HL-60 (cell line): Measurements from ENCODE around the gene DMRTB1.

Source experiments
- DNase-seq, 2 experiments: peaks; one replicate each; pipeline ENCODE4 v3.0.0-alpha.2; 2010 to 2020; ENCODE audit warnings: low read depth in 1 of 2, low spot score in 1 of 2
- H3K27ac ChIP-seq: fragments of 250-450 bp; sonication (Bioruptor Pico); replicated peaks from 2 replicates; pipeline ENCODE4 v1.5.1; 2020; ENCODE audit warnings: mild to moderate bottlenecking, moderate library complexity
- H3K27me3 ChIP-seq: fragments of 250-450 bp; sonication (Bioruptor Pico); 2 replicates; pipeline ENCODE4 v1.5.1; 2021; ENCODE audit warnings: mild to moderate bottlenecking, moderate library complexity; ENCODE audit not compliant: insufficient read depth, poor library complexity, severe bottlenecking
- H3K4me3 ChIP-seq: replicated peaks from 2 replicates; pipeline ENCODE4 v1.5.1; 2011; ENCODE audit warnings: mild to moderate bottlenecking, control low read depth, low read length; ENCODE audit not compliant: insufficient read depth
- GABPA ChIP-seq: IDR thresholded peaks from 2 replicates; pipeline ENCODE4 v1.6.1; 2012; ENCODE audit warnings: low read depth
- POLR2AphosphoS5 ChIP-seq: IDR thresholded peaks from 2 replicates; pipeline ENCODE4 v1.6.1; 2012; ENCODE audit warnings: low read depth
- SPI1 ChIP-seq: IDR thresholded peaks from 2 replicates; pipeline ENCODE4 v1.6.1; 2012; ENCODE audit warnings: low read depth, mild to moderate bottlenecking, borderline replicate concordance
- TF ChIP-seq, protein P1 (sequence below): IDR thresholded peaks from 2 replicates; pipeline ENCODE4 v1.6.1; 2012; ENCODE audit warnings: low read depth; ENCODE audit not compliant: insufficient replicate concordance
- TF ChIP-seq, protein P2 (sequence below): IDR thresholded peaks from one replicate; pipeline ENCODE4 v1.5.1; 2011; ENCODE audit warnings: low read length, control low read depth, inconsistent platforms; ENCODE audit not compliant: insufficient read depth

The DMRTB1 gene

DNA sequence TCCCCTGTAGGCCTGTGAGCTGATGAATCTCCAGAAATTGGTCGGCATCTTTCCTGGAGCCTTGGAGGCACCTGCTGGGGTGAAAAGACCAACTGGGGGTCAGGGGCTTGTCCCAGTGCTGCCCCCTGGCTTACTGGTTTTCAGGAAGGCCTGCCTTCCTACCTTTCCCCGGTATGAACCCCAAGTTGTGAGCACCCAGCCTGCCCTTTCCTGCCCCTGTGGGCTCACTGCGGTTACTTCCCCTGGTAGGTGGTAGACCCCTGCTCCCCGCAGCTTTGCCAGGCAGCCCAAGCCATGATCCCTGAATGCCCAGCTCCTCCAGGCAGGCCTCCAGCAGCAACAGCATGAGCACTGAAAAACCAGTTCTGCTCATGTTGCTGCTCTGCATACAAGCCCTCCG is 10.2 kb downstream of the DMRTB1 start:
- TF ChIP-seq, protein P1, sequence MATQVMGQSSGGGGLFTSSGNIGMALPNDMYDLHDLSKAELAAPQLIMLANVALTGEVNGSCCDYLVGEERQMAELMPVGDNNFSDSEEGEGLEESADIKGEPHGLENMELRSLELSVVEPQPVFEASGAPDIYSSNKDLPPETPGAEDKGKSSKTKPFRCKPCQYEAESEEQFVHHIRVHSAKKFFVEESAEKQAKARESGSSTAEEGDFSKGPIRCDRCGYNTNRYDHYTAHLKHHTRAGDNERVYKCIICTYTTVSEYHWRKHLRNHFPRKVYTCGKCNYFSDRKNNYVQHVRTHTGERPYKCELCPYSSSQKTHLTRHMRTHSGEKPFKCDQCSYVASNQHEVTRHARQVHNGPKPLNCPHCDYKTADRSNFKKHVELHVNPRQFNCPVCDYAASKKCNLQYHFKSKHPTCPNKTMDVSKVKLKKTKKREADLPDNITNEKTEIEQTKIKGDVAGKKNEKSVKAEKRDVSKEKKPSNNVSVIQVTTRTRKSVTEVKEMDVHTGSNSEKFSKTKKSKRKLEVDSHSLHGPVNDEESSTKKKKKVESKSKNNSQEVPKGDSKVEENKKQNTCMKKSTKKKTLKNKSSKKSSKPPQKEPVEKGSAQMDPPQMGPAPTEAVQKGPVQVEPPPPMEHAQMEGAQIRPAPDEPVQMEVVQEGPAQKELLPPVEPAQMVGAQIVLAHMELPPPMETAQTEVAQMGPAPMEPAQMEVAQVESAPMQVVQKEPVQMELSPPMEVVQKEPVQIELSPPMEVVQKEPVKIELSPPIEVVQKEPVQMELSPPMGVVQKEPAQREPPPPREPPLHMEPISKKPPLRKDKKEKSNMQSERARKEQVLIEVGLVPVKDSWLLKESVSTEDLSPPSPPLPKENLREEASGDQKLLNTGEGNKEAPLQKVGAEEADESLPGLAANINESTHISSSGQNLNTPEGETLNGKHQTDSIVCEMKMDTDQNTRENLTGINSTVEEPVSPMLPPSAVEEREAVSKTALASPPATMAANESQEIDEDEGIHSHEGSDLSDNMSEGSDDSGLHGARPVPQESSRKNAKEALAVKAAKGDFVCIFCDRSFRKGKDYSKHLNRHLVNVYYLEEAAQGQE, result no peak
- TF ChIP-seq POLR2AphosphoS5, result no peak
- Histone ChIP-seq H3K27ac (no peak overlapping the region), H3K27me3 (no peaks in the 10 kb centered on the region), H3K4me3 (no peak overlapping the region)
- no peak for DNase-seq

DNA sequence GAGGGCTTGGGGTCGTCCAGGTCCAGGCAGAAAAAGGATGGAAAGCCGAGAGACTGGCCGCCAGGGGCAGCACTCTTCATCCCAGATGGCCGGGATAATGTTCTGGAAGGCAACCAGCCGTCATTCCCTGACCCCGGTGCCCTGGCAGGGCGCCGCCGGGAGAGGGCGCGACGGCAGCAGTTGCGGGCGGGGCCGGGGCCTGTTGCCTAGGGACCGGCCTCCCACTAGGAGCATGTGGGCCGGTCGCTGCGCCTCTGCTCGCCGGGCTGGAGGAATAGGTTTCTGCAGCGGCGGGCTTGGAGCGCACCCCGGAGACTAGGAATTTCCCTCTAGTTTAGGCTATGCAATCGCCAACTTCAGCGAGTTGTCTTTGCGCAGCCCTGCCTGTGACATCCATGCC is 11.0 kb downstream of the DMRTB1 start:
- no peak overlapping the region for H3K4me3 ChIP-seq
- no peaks in the 10 kb centered on the region for H3K27me3 ChIP-seq
- H3K27ac ChIP-seq, result no peak overlapping the region
- no peak for DNase-seq
- no peak for TF ChIP-seq POLR2AphosphoS5
- no peak for TF ChIP-seq SPI1

DNA sequence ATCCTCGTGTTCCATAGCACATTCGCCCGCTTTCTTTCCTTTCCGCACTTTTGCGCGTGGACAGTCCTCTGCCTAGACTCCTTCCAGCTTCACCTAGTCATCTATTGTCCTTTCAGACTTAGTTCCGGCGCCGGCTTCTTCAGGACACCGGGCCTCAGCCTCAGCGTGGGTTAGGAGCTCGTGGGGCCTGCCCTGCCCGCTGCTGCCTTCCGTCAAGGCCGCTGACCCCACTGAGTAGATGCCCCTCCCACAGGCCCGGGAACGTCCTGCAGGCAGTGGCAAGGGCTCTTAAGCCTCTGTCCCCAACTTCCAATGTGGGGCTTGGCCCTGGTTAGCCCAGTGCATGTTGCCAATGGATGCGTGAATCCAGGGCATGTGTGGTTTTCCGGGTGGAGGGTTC is 11.4 kb downstream of the DMRTB1 start:
- H3K27me3 ChIP-seq, result no peaks in the 10 kb centered on the region
- no peak overlapping the region for H3K4me3 ChIP-seq
- DNase-seq, result no peak
- no peak for TF ChIP-seq GABPA
- TF ChIP-seq, protein P1, result no peak
- no peak overlapping the region for H3K27ac ChIP-seq

DNA sequence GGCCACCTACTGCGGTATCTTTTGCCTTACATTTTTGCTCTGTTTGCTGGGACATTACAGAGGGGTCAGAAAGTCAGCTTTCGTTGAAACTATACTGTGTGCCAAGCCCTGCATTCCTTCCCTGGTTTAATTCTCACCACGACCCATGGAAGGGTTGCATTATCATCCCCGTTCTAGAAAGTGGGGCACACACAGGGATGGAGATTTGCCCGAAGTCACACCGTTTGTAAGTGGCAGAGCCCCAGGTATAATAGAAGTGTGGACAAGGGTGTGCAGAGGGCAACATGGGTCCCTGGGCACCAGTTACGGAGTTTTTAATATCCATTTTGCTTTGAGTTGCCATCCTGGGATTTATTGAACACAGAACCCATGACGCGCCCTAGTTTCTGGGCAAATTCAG is 11.8 kb downstream of the DMRTB1 start:
- no peak overlapping the region for H3K27ac ChIP-seq
- H3K27me3 ChIP-seq, result no peaks in the 10 kb centered on the region
- no peak overlapping the region for H3K4me3 ChIP-seq
- TF ChIP-seq GABPA (no peak), SPI1 (no peak), POLR2AphosphoS5 (no peak)
- TF ChIP-seq, protein P2, sequence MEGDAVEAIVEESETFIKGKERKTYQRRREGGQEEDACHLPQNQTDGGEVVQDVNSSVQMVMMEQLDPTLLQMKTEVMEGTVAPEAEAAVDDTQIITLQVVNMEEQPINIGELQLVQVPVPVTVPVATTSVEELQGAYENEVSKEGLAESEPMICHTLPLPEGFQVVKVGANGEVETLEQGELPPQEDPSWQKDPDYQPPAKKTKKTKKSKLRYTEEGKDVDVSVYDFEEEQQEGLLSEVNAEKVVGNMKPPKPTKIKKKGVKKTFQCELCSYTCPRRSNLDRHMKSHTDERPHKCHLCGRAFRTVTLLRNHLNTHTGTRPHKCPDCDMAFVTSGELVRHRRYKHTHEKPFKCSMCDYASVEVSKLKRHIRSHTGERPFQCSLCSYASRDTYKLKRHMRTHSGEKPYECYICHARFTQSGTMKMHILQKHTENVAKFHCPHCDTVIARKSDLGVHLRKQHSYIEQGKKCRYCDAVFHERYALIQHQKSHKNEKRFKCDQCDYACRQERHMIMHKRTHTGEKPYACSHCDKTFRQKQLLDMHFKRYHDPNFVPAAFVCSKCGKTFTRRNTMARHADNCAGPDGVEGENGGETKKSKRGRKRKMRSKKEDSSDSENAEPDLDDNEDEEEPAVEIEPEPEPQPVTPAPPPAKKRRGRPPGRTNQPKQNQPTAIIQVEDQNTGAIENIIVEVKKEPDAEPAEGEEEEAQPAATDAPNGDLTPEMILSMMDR, result no peak
- TF ChIP-seq, protein P1, result no peak
- DNase-seq, result no peak

DNA sequence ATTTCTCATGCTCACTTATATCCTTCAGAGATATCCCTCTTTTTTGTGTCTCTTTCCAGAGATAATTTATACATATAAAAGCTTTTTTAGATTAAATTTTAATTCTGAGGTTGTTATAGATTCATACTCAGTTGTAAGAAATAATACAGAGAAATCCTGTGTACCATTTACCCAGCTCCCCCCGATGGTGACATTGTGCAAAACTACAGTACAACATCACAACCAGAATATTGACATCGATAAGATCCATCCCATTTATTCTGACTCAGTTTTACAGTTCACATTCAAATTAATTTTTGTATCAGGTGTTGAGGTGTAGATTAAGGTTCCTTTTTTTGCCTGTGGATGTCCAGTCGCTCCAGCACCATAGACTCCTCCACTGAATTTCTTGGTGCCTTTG is 14.3 kb downstream of the DMRTB1 start:
- H3K27ac ChIP-seq, result no peak overlapping the region
- H3K4me3 ChIP-seq, result no peak overlapping the region
- no peak for DNase-seq
- no peaks in the 10 kb centered on the region for H3K27me3 ChIP-seq
- no peak for TF ChIP-seq POLR2AphosphoS5
- TF ChIP-seq GABPA, result no peak
